Measurements from ENCODE around the gene CFAP91. TPM values are rescaled to one million over a fixed set of nuclear protein-coding genes. Genes with fewer than 3 reads are reported as not detected.

Gene CFAP91
- polyA plus RNA-seq, 3 donors, result 15.0 to 25.5 (median 18.8) TPM

DNA sequence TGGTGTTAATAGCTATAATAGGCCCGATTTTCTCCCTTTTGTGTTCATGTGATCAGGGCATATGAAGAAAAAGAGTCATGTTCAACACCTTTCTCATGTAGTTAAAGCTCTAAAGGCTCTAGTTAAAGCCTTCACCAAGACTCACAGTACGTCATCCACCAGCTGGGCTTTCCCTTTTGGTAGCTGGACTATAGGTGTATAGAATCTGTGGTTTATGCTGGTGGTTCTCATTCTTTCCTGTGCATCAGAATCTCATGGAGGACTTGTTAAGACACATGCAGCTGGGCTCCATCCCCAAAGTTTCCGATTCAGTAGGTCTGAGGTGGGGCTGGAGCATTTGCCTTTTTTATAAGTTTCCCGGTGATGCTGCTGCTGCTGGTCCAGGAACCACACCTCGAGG is 31.0 kb downstream of the CFAP91 start:
- DNase-seq (ENCODE audit: low read depth in 3 of 3, low spot score in 2 of 3), result no peak

DNA sequence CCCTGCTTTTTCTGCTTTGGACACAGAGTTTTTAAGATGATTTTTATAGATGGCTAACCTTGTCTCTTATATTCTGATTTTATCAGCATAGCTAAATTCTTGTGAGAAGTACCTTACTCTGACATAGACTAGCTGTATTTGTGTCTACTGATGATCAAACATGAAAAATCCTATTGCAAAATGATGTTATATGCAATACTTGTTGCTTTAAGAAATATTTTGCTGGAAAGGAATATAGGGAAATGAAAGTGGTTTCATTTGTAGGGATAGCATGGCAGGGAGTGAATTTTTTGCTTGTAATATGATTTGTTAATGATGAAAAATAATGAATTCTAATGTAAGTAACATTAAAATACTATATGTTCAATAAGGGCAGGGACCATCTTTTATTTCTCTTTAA is 35.9 kb downstream of the CFAP91 start:
- DNase-seq (ENCODE audit: low read depth in 3 of 3, low spot score in 2 of 3), result no peak

DNA sequence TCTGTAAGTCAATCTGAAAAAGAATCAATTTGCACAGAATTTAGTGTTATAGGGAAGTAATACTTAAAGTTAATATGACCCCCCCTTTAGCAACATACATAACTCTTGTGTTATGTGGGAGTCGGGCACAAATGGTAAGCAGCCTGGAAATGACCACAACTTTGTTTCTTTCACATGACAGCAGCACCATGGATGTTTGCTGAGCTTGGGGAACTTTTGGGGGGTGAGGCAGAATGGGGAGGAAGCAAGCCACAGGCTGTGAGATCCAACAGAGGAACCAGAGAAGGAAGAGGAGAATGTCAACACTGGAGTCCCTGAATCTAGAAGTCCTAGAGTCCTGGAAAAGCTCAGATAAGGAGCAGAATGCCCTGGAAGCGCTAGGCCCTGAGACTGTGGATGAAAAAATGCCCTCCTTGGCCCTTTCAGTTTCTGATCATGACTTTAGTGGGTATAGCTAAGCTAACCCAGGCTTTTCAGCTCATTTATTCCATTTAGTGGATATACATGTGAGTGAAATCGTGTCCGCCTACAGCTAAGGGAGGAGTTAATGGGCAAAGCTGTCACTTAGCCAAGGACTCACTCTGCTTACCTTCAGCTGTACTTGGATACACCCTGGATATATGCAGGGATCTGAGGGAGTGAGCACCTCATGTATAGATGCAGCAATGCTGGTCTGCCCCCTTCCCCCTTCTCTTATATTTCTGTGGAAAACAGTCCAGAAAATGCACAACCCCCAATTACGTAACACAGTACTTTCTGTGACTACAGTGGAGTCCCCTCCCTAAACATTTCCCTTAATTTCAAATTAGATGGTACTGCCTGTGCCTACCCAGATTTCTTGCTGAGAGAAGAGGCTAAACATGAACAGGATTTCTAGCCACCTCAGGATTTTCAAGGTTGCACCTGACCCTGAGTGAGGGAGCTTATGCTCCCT is 39.1 kb downstream of the CFAP91 start:
- no peak for DNase-seq (ENCODE audit: low read depth in 3 of 3, low spot score in 2 of 3)

DNA sequence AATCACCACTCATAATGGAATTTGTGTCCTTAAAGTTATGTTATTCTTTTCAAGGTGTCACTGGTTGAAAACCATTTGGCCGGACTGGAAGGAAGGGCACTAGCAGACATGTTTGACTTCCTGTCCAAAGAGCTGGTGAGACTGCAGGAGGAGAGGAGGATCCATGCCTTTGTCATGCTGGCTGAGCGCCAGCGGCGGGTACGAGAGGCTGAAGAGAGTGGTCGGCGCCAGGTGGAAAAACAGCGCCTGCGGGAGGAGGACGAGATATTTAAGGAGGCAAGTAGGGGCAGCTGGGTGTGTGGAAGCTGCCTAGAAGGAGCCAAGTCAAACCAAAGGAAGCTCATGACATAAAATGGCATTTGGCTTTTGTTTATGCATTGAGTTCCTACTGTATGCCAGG is 41.1 kb downstream of the CFAP91 start:
- no peak for DNase-seq (ENCODE audit: low read depth in 3 of 3, low spot score in 2 of 3)

DNA sequence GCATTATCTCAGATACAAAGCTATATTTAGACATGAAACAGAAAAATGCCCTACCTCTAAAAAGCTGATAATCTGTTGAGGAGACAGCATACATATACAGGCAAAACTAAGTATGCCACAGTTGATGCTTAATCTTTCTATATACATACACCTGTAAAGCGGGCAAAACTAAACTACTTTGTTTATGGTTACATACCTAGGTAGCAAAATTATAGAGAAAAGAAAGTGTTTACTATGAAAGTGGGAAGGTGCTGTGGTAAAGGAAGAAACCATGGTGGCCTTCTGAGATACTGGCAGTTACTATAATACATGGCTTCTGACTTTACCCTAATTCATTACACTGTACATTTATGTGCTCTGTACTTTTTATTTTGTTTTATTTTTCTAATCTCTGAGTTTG is 43.1 kb downstream of the CFAP91 start:
- no peak for DNase-seq (ENCODE audit: low read depth in 3 of 3, low spot score in 2 of 3)

DNA sequence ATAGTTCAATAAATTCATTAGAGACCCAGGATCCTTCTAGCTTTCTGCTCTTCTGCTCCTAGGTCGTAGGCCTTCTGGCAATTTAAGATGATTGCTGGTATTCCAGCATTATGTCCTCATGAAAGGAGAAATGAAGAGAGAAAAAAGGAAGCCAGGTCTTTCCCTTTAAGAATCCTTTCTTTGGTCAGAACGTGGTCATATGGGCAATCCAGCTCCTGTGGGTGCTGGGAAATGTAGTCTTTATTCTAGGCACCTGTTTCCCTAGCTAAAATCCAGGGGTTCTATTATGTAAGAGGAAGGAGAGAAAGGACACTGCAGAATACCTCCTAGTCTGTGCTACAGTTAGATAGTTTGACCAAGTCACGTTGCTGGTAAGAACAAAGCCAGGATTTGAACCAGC is 43.6 kb downstream of the CFAP91 start:
- DNase-seq (ENCODE audit: low read depth in 3 of 3, low spot score in 2 of 3), result no peak

DNA sequence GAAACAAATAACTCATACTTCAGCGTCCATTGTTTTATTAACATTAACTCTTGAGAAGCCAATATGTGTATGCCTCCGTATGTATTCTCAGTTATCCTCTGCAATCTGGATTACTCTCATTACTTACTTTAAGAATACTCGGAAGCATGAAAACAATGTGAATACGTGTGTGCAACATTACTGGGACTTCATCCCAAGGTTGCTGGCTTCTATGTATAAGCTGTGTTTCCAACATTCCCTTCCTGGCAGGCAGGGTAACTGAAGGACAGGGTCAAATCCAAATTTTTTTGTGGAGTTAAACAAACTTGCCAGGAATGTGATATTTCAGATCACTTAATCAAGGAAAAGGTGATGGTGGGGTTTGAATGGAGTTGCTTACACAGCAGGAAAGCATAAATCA is 44.5 kb downstream of the CFAP91 start:
- DNase-seq (ENCODE audit: low read depth in 3 of 3, low spot score in 2 of 3), result no peak

DNA sequence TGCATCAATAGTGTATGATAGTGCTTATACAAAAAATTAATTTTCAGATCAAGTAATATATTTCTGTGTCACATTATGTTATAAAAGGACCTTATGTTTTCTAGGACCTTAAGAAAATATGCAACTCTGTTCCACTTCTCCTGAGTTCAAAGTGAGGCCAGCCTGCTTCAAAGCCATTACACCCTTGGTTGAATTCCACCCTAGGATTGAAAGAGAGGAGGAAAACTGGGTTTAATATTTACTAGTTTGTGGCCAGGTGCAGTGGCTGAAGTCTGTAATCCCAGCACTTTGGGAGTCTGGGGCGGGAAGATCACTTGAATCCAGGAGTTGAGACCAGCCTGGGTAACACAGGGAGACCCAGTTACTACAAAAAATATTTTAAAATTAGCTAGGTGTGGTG is 46.2 kb downstream of the CFAP91 start:
- no peak for DNase-seq (ENCODE audit: low read depth in 3 of 3, low spot score in 2 of 3)

DNA sequence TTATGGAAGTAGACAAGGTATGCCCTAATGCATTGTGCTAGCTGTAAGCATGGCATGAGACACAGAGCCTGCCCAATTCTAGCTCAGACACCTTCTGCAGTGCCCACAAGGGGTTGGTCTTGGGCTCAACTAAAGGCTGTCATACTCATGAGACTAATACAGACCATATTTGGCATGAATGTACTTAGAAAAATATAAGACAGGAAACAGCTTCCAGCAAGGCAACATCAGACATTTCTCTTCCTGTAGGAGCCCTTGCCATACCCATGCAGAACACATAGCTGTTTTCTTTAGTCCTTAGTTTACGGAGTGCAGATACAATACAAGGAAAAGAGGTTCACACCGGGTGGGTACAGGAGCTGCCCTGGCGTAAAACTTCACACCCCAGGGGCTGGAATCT is 48.6 kb downstream of the CFAP91 start:
- no peak for DNase-seq (ENCODE audit: low read depth in 3 of 3, low spot score in 2 of 3)

Other genes with a start within 250 kb of the CFAP91 start
- 10 to 100 TPM; 49.7 to 55.4 (median 50.4) TPM for gene TMEM39A, start 239.4 kb upstream of the CFAP91 start, polyA plus RNA-seq (ENCODE audit: insufficient read length in 3 of 3)
- gene POGLUT1, start 234.1 kb upstream of the CFAP91 start, polyA plus RNA-seq (ENCODE audit: insufficient read length in 3 of 3), result 10 to 100 TPM; 24.8 to 27.3 (median 26.7) TPM
- gene TIMMDC1, start 204.5 kb upstream of the CFAP91 start, polyA plus RNA-seq (ENCODE audit: insufficient read length in 3 of 3), result 100 to 1,000 TPM; 107 to 110 (median 107) TPM
- gene CD80, start 143.4 kb upstream of the CFAP91 start, polyA plus RNA-seq (ENCODE audit: insufficient read length in 3 of 3), result under 1 TPM; 0.11 to 0.23 (median 0.12) TPM
- gene ADPRH, start 123.5 kb upstream of the CFAP91 start, polyA plus RNA-seq (ENCODE audit: insufficient read length in 3 of 3), result 1 to 10 TPM; 7.0 to 7.7 (median 7.6) TPM
- 1 to 10 TPM; 7.4 to 9.0 (median 8.5) TPM for gene PLA1A, start 105.1 kb upstream of the CFAP91 start, polyA plus RNA-seq (ENCODE audit: insufficient read length in 3 of 3)
- 1 to 10 TPM; 3.8 to 4.5 (median 4.5) TPM for gene POPDC2, start 42.4 kb upstream of the CFAP91 start, polyA plus RNA-seq (ENCODE audit: insufficient read length in 3 of 3)
- gene COX17, start 25.6 kb upstream of the CFAP91 start, polyA plus RNA-seq (ENCODE audit: insufficient read length in 3 of 3), result 10 to 100 TPM; 40.3 to 45.9 (median 44.3) TPM
- under 1 TPM; 0.49 to 0.54 (median 0.54) TPM for gene NR1I2, start 79.1 kb downstream of the CFAP91 start, polyA plus RNA-seq (ENCODE audit: insufficient read length in 3 of 3)